Measurements from ENCODE around the gene NSG1. TPM values are rescaled to one million over a fixed set of nuclear protein-coding genes. Genes with fewer than 3 reads are reported as not detected.
"Not testable (repeated sequence)": the region's sequence is repeated elsewhere in the genome, so short reads cannot be mapped to it uniquely, and the experiment has no call there.

NSG1 gene, protein sequence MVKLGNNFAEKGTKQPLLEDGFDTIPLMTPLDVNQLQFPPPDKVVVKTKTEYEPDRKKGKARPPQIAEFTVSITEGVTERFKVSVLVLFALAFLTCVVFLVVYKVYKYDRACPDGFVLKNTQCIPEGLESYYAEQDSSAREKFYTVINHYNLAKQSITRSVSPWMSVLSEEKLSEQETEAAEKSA
- total RNA-seq (2.6 TPM), polyA plus RNA-seq (7.6 TPM)
- long read RNA-seq, donor 1: 0 reads
- long read RNA-seq, donor 2: 0 reads
- long read RNA-seq, donor 3, partial matches to known transcripts: 5 of 6 reads
- long read RNA-seq, donor 3, other reads (novel, unspliced or antisense): 0 of 6 reads
- long read RNA-seq, donor 4: 0 reads
- long read RNA-seq, donor 5, partial matches to known transcripts: 5 of 6 reads
- long read RNA-seq, donor 5, other reads (novel, unspliced or antisense): 0 of 6 reads
- long read RNA-seq, donor 6: 0 reads
- long read RNA-seq, donor 7: 0 reads
- long read RNA-seq, donor 8: 0 reads
- long read RNA-seq, donor 9: 0 reads
- long read RNA-seq, donor 10: 0 reads

DNA sequence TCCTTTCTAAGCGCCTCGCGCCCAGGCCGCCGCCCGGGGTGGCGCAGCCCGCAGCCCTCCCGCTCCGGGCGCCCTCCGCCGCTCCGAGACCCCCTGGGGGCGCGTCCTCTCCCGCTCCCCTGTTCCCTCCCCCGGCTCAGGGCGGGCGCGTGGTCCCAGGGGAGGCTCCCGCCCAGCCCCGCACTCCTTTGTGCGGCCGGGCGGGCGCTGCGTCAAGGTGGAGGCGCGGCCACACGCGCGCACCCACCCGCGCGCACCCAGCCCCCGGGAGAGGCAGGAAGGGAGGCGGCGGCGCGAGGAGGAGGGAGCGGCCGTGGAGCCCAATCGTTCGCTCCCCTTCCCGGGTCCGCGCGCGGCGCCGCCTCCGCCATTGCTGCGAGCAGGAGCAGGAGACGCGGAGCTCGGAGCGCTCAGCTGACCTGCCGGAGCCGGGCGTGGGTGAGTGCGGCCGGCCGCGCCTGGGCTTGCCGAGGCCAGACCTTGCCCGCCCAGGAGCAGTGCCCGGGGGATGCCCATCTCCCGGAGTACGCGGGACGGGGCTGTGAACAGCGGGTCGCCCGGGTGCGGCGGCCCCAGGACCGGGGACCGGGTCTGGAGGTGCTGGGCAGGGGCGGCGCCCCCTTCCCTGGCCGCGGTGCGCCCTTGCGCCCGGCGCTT lies at the start of gene NSG1:
Gene NSG1, plus strand, starts transcription at position 367 of the 657 bp plus-strand sequence. CDS start 528 bp downstream, outside the sequence.
- Histone ChIP-seq H3K36me3 (ENCODE audit: control insufficient read depth in 2 of 2, insufficient read depth in 2 of 2, low read length in 1 of 2) (no peaks in the 10 kb centered on the region), H3K27me3 (ENCODE audit: control insufficient read depth in 2 of 2, insufficient read depth in 1 of 2, low read length in 1 of 2) (peaks cover 24 to 89% of the 10 kb centered on the region in 2 donors), H3K4me1 (ENCODE audit: control insufficient read depth in 2 of 2, insufficient read depth in 2 of 2, low read length in 2 of 2) (peaks cover 12% of the 10 kb centered on the region in 2 donors), H3K9me3 (ENCODE audit: control insufficient read depth in 2 of 2, insufficient read depth in 1 of 2, low read length in 1 of 2) (no peaks in the 10 kb centered on the region), H3K4me3 (ENCODE audit: low read length in 2 of 2) (peak within 1 kb of the TSS in 1 of 2 donors; percentile 62), H3K27ac (ENCODE audit: low read depth in 1 of 2, low read length in 1 of 2) (no peak within 1 kb of the TSS)
- peak in 3 of 9 donors; percentile 15 to 47 (median 24) for DNase-seq (ENCODE audit: low read depth in 6 of 9, low spot score in 9 of 9)
- under 1% methylated on average over 87 of the region's 87 CpGs for WGBS

DNA sequence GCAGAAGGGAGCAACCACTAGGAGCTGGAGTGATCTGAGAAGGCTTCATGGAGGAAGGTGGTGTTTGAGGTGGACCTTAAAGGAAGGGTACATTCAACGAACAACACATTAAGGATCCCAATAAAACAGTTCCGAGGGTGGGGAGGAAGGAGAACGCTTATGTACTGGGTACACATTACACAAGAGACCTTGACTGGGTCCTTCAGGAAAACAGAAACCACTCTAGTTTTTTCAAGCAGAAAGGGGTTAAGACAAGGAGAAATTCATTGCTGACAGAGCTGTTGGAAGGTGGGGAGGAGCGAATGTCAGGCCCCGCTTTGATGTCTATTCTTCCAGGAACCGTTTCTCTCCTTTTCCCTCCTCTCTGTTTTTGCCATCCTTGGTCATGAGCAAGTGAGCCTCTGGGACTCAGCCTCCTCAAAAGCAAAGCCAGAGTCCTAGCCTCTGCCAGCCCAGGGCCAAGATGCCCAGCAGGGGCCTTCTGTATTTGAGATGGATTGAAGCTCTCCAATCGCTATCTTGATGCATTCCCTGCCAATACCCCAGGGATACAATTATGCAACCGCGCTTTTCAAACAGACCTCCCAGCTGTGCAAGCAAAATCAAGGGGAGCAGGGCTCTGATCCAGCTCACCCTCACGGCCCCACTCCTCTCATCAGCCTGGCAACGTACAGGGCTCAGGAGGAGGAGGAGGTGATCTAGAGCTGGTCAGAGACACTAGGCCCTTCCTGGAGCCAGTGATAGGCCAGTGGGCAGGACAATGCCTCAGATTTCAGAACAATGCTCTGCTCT lies 48.5 kb upstream of the NSG1 start:
- DNase-seq (ENCODE audit: low read depth in 6 of 9, low spot score in 9 of 9): no peak
- H3K4me1 ChIP-seq (ENCODE audit: control insufficient read depth in 2 of 2, insufficient read depth in 2 of 2, low read length in 2 of 2): no peaks in the 10 kb centered on the region
- no peak overlapping the region for H3K4me3 ChIP-seq (ENCODE audit: low read length in 2 of 2)
- H3K9me3 ChIP-seq (ENCODE audit: control insufficient read depth in 2 of 2, insufficient read depth in 1 of 2, low read length in 1 of 2): no peaks in the 10 kb centered on the region
- H3K36me3 ChIP-seq (ENCODE audit: control insufficient read depth in 2 of 2, insufficient read depth in 2 of 2, low read length in 1 of 2): no peaks in the 10 kb centered on the region
- WGBS: 91% methylated on average over 11 of the region's 11 CpGs
- no peak overlapping the region for H3K27ac ChIP-seq (ENCODE audit: low read depth in 1 of 2, low read length in 1 of 2)
- H3K27me3 ChIP-seq (ENCODE audit: control insufficient read depth in 2 of 2, insufficient read depth in 1 of 2, low read length in 1 of 2): no peaks in the 10 kb centered on the region

DNA sequence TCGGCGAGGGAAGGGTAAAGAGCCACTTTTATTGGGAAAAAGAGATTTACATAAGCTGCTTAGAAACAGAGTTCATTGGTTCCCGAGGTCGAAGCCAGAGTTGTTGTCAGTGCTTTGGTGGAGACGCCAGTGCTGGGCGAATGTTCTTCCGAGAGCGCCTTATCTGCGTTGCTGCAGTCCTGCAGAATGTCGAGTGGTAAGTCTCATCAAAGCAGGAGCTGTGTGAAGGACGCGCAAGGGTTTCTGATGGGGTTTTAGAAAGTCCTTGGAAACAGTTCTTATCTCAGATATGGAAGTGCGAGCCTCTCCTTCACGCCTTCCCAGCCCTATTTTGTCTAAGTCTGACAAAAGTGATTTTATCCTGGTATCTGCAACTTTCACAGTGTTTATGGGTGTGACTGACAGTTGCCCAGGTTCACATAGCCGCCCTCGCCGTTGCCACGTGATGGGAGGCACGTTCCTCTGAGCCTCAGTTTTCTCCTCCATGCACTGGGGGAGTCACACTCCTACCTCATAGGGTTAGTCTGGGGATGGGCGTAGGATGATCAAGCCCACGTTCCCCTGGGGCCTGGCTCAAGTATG lies 47.3 kb upstream of the NSG1 start:
- H3K36me3 ChIP-seq (ENCODE audit: control insufficient read depth in 2 of 2, insufficient read depth in 2 of 2, low read length in 1 of 2): no peaks in the 10 kb centered on the region
- no peaks in the 10 kb centered on the region for H3K4me1 ChIP-seq (ENCODE audit: control insufficient read depth in 2 of 2, insufficient read depth in 2 of 2, low read length in 2 of 2)
- H3K9me3 ChIP-seq (ENCODE audit: control insufficient read depth in 2 of 2, insufficient read depth in 1 of 2, low read length in 1 of 2): no peaks in the 10 kb centered on the region
- H3K27ac ChIP-seq (ENCODE audit: low read depth in 1 of 2, low read length in 1 of 2): no peak overlapping the region
- no peak for DNase-seq (ENCODE audit: low read depth in 6 of 9, low spot score in 9 of 9)
- WGBS: 82% methylated on average over 21 of the region's 21 CpGs
- H3K4me3 ChIP-seq (ENCODE audit: low read length in 2 of 2): no peak overlapping the region
- H3K27me3 ChIP-seq (ENCODE audit: control insufficient read depth in 2 of 2, insufficient read depth in 1 of 2, low read length in 1 of 2): no peaks in the 10 kb centered on the region

DNA sequence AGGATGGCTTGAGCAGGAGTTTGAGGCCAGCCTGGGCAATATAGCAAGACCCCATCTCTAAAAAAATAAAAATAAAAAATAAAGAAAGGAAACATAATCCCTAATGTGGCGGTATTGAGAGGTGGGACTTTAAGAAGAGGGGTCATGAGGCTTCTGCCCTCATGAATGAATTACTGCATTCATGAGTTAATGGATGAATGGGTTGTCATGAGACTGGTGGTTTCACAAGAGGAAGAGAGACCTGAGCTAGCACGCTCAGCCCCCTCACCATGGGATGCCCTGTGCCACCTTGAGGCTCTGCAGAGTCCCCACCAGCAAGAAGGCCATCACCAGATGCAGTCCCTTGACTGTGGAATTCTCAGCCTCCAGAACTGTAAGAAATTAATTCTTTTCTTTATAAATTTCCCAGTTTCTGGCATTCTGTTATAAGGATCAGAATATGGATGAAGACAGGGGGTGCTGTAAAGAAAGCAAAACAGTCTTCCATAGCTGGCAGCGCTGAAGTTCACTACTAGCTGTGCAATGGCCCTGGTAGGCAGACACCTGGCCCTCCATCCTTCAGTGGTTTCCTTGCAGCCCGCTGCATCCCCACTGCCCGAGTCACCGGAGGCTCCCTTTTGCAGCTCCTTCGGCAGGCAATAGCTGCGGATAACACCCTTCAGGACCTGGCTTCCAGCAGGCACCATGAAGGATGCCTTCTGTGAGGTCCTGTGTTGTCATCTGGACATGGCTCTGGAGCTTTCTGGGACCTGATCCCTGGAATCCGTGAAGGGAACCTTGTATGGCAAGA lies 44.8 kb upstream of the NSG1 start:
- no peak for DNase-seq (ENCODE audit: low read depth in 6 of 9, low spot score in 9 of 9)
- H3K9me3 ChIP-seq (ENCODE audit: control insufficient read depth in 2 of 2, insufficient read depth in 1 of 2, low read length in 1 of 2): no peaks in the 10 kb centered on the region
- H3K4me1 ChIP-seq (ENCODE audit: control insufficient read depth in 2 of 2, insufficient read depth in 2 of 2, low read length in 2 of 2): no peaks in the 10 kb centered on the region
- H3K36me3 ChIP-seq (ENCODE audit: control insufficient read depth in 2 of 2, insufficient read depth in 2 of 2, low read length in 1 of 2): no peaks in the 10 kb centered on the region
- H3K27ac ChIP-seq (ENCODE audit: low read depth in 1 of 2, low read length in 1 of 2): no peak overlapping the region
- no peaks in the 10 kb centered on the region for H3K27me3 ChIP-seq (ENCODE audit: control insufficient read depth in 2 of 2, insufficient read depth in 1 of 2, low read length in 1 of 2)
- WGBS: 97% methylated on average over 9 of the region's 9 CpGs
- H3K4me3 ChIP-seq (ENCODE audit: low read length in 2 of 2): no peak overlapping the region

DNA sequence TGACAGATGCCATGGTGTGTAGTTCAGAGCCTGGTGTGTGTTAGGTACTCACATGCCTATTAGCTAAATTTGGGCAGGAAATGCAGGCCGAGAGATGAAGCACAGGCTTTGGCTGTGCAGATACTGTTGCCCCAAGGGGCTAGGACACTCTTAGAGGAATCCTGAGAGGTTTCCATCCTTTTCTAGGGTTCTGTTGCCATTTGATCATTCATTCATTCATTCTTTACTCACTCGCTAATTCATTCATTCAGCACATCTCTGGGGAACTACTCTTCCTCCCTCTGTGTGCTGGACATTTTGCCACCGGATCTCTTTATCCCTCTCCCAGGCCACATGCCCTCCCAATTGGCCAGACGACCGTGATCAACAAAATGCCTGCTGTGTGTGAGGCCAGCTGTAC lies 43.9 kb upstream of the NSG1 start:
- Histone ChIP-seq H3K27ac (ENCODE audit: low read depth in 1 of 2, low read length in 1 of 2) (no peak overlapping the region), H3K4me1 (ENCODE audit: control insufficient read depth in 2 of 2, insufficient read depth in 2 of 2, low read length in 2 of 2) (peaks cover 0 to 3% of the 10 kb centered on the region in 2 donors), H3K36me3 (ENCODE audit: control insufficient read depth in 2 of 2, insufficient read depth in 2 of 2, low read length in 1 of 2) (no peaks in the 10 kb centered on the region), H3K4me3 (ENCODE audit: low read length in 2 of 2) (no peak overlapping the region), H3K9me3 (ENCODE audit: control insufficient read depth in 2 of 2, insufficient read depth in 1 of 2, low read length in 1 of 2) (no peaks in the 10 kb centered on the region), H3K27me3 (ENCODE audit: control insufficient read depth in 2 of 2, insufficient read depth in 1 of 2, low read length in 1 of 2) (no peaks in the 10 kb centered on the region)
- 96% methylated on average over 5 of the region's 5 CpGs for WGBS
- no peak for DNase-seq (ENCODE audit: low read depth in 6 of 9, low spot score in 9 of 9)

DNA sequence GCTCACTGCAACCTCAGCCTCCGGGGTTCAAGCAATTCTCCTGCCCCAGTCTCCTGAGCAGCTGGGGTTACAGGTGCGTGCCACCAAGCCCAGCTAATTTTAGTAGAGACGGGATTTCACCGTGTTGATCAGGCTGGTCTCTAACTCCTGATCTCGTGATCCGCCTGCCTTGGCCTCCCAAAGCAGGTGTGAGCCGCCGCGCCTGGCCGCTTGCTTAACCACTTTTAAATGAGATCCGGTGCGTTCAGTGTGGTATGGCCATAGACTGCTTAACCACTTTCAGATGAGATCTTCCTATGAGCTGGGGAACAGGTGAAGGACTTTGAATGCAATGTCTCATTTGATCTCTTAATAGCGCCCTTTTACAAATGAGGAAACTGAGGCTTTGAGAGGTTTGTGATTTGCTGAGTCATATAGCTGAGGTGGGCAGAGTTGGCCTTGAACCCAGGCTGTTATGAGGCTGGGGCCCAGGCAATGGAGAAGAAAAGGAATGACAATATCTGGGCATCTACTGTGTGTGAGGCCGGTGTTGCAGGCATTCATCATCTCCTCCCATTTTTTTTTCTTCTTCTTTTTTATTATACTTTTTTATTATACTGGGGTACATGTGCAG lies 41.9 kb upstream of the NSG1 start:
- no peak for DNase-seq (ENCODE audit: low read depth in 6 of 9, low spot score in 9 of 9)
- Histone ChIP-seq H3K36me3 (ENCODE audit: control insufficient read depth in 2 of 2, insufficient read depth in 2 of 2, low read length in 1 of 2) (no peaks in the 10 kb centered on the region), H3K9me3 (ENCODE audit: control insufficient read depth in 2 of 2, insufficient read depth in 1 of 2, low read length in 1 of 2) (peaks cover 0 to 3% of the 10 kb centered on the region in 2 donors), H3K27me3 (ENCODE audit: control insufficient read depth in 2 of 2, insufficient read depth in 1 of 2, low read length in 1 of 2) (no peaks in the 10 kb centered on the region), H3K27ac (ENCODE audit: low read depth in 1 of 2, low read length in 1 of 2) (no peak overlapping the region), H3K4me1 (ENCODE audit: control insufficient read depth in 2 of 2, insufficient read depth in 2 of 2, low read length in 2 of 2) (peaks cover 0 to 3% of the 10 kb centered on the region in 2 donors), H3K4me3 (ENCODE audit: low read length in 2 of 2) (no peak overlapping the region)
- WGBS: 87% methylated on average over 14 of the region's 14 CpGs

DNA sequence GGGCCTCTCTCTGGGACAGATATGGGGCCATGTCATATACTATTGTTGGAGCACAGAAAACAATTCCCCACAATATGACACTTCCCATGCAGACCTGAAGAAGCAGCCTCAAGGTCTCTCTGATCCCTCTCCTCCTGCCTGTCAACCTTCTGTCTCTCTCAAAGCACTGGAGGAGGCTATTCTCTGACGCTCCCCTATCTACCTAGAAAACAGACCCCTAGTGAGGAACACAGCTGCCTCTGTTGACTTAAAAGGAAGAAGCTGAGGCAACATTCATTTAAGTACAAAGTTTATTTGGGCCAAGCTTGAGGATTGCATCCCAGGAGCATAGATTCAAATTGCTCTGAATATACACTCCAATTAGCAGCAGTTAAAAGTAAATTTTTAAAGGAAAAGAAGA lies 39.3 kb upstream of the NSG1 start:
- H3K9me3 ChIP-seq (ENCODE audit: control insufficient read depth in 2 of 2, insufficient read depth in 1 of 2, low read length in 1 of 2): peaks cover 0 to 3% of the 10 kb centered on the region in 2 donors
- no peaks in the 10 kb centered on the region for H3K27me3 ChIP-seq (ENCODE audit: control insufficient read depth in 2 of 2, insufficient read depth in 1 of 2, low read length in 1 of 2)
- DNase-seq (ENCODE audit: low read depth in 6 of 9, low spot score in 9 of 9): peak in 2 of 9 donors; percentile 7 to 40
- WGBS: 26% methylated on average over 1 of the region's 1 CpG
- peak overlapping the region in 1 of 2 donors; percentile 26 for H3K27ac ChIP-seq (ENCODE audit: low read depth in 1 of 2, low read length in 1 of 2)
- H3K4me1 ChIP-seq (ENCODE audit: control insufficient read depth in 2 of 2, insufficient read depth in 2 of 2, low read length in 2 of 2): peaks cover 0 to 3% of the 10 kb centered on the region in 2 donors
- no peaks in the 10 kb centered on the region for H3K36me3 ChIP-seq (ENCODE audit: control insufficient read depth in 2 of 2, insufficient read depth in 2 of 2, low read length in 1 of 2)
- H3K4me3 ChIP-seq (ENCODE audit: low read length in 2 of 2): no peak overlapping the region

DNA sequence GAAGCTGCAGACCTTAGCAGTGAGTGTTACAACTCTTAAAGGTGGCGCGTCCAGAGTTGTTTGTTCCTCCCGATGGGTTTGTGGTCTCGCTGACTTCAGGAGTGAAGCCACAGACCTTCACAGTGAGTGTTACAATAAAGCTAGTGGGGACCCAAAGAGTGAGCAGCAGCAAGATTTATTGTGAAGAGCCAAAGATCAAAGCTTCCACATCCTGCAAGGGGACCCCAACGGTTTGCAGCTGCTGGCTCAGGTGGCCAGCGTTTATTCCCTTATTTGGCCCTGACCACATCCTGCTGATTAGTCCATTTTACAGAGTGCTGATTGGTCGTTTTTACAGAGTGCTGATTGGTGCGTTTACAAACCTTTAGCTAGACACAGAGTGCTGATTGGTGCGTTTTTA lies 38.3 kb upstream of the NSG1 start:
- 36% methylated on average over 9 of the region's 9 CpGs for WGBS
- H3K27ac ChIP-seq (ENCODE audit: low read depth in 1 of 2, low read length in 1 of 2): not testable (repeated sequence)
- peak in 6 of 9 donors; percentile 14 to 81 (median 34) for DNase-seq (ENCODE audit: low read depth in 6 of 9, low spot score in 9 of 9)

More for the DNA sequence above, 38.3 kb upstream of the NSG1 start:
- not testable (repeated sequence) for H3K27me3 ChIP-seq (ENCODE audit: control insufficient read depth in 2 of 2, insufficient read depth in 1 of 2, low read length in 1 of 2); H3K4me1 ChIP-seq (ENCODE audit: control insufficient read depth in 2 of 2, insufficient read depth in 2 of 2, low read length in 2 of 2); H3K4me3 ChIP-seq (ENCODE audit: low read length in 2 of 2); H3K36me3 ChIP-seq (ENCODE audit: control insufficient read depth in 2 of 2, insufficient read depth in 2 of 2, low read length in 1 of 2); H3K9me3 ChIP-seq (ENCODE audit: control insufficient read depth in 2 of 2, insufficient read depth in 1 of 2, low read length in 1 of 2)
